Natural killer cell treated with Interleukin-12 subunit alpha and Interleukin-12 subunit beta and Interleukin-15 and Interleukin-18, amount 100 ng/mL, for 72 hours (primary cell): ENCODE data around the gene USE1. TPM values are rescaled to one million over a fixed set of nuclear protein-coding genes. Genes with fewer than 3 reads are reported as not detected.

Source experiments
- ATAC-seq, 2 donors: fragments of 150-1000 bp; cut with Tn5 transposase in 1 of 2; sonication (Bioruptor Pico), chemical (Tn5 transposase) in 1 of 2; 2 replicates each; pipeline ENCODE4 v1.10.0; 2021
- DNase-seq: peaks from one replicate; pipeline ENCODE4 v3.0.0; 2022; ENCODE audit warnings: low spot score
- H3K27ac Mint-ChIP-seq, 2 donors: 1 replicate in 1 of 2; 2 replicates in 1 of 2; pipeline ENCODE4 v1.8.0; 2022; ENCODE audit warnings: mixed read lengths in 2 of 2, mild to moderate bottlenecking in 1 of 2, moderate library complexity in 1 of 2
- H3K27me3 Mint-ChIP-seq, 2 donors: 1 replicate in 1 of 2; 2 replicates in 1 of 2; pipeline ENCODE4 v1.8.0; 2022; ENCODE audit warnings: mixed read lengths in 2 of 2
- H3K36me3 Mint-ChIP-seq: one replicate; pipeline ENCODE4 v1.8.0; 2022; ENCODE audit warnings: mixed read lengths
- H3K4me1 Mint-ChIP-seq, 2 donors: 1 replicate in 1 of 2; 2 replicates in 1 of 2; pipeline ENCODE4 v1.8.0; 2022; ENCODE audit warnings: low read depth in 2 of 2, mixed read lengths in 2 of 2, mild to moderate bottlenecking in 1 of 2
- H3K4me3 Mint-ChIP-seq: one replicate; pipeline ENCODE4 v1.8.0; 2022; ENCODE audit warnings: mixed read lengths
- H3K9me3 Mint-ChIP-seq: 2 replicates; pipeline ENCODE4 v1.8.0; 2022; ENCODE audit warnings: mixed read lengths
- total RNA-seq, 2 donors: library from RNA; stranded (reverse); gene quantifications; one replicate each; pipeline ENCODE4 v1.2.3, GENCODE V29; 2022

USE1 gene
- total RNA-seq, 2 donors from 2014 or later = 25.9 to 28.7 TPM

- no peak for DNase-seq
- no peak within 1 kb of the TSS for H3K27ac Mint-ChIP-seq
- peaks cover 17 to 19% of the 10 kb centered on the region in 2 donors for H3K4me1 Mint-ChIP-seq
- H3K9me3 Mint-ChIP-seq = no peaks in the 10 kb centered on the region
- H3K4me3 Mint-ChIP-seq = no peak within 1 kb of the TSS
- ATAC-seq = no peak
- no peaks in the 10 kb centered on the region for H3K36me3 Mint-ChIP-seq
- H3K27me3 Mint-ChIP-seq = peaks cover 0 to 2% of the 10 kb centered on the region in 2 donors
Observed at GRCh38 chr19:17264641-17264979, 49.5 kb downstream of the USE1 start, which contains the start of gene USHBP1. USHBP1 (minus strand) TSS chr19:17264745; CDS start chr19:17264299, 446 bp downstream.

DNA sequence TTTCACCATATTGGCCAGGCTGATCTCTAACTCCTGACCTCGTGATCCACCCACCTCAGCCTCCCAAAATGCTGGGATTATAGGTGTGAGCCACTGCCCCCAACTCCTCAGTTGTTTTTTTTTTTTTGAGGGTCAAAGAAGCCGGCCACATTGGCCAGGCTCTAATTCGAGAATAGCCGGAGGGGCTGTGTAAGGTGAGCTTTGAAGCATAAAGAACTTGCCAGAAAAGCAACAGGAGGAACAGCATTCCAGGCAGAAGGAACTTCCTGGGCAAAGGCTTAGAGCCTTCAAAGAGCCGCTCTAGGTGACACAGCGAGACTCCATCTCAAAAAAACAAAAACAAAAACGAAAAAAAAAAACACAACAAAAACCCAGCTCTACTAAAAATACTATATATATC, 50.9 kb downstream of the USE1 start:
- Mint-ChIP-seq H3K27me3 (no peaks in the 10 kb centered on the region), H3K36me3 (no peaks in the 10 kb centered on the region), H3K9me3 (no peaks in the 10 kb centered on the region), H3K27ac (no peak overlapping the region), H3K4me1 (peaks cover 12 to 18% of the 10 kb centered on the region in 2 donors), H3K4me3 (no peak overlapping the region)
- no peak for ATAC-seq
- no peak for DNase-seq

DNA sequence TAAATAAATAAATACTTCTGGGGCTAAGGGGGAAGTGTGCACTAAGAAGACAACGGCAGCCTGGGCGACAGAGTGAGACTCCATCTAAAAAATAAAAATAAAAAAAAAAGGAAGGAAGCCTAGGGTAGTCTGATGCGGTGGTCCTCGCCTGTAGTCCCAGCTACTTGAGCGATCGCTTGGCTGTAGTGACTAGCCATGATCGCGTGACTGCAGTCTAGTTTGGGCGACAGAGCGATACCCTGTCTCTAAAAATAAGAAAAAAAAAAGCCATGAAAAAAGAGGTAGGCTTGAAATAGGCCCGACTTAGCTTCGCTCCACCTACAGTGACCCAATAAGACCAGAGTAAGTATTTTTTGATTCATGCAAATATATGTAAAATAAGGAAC, 51.4 kb downstream of the USE1 start:
- peaks cover 11 to 17% of the 10 kb centered on the region in 2 donors for H3K4me1 Mint-ChIP-seq
- no peaks in the 10 kb centered on the region for H3K9me3 Mint-ChIP-seq
- peak overlapping the region; percentile 39 to 67 for H3K27ac Mint-ChIP-seq
- H3K27me3 Mint-ChIP-seq = no peaks in the 10 kb centered on the region
- H3K36me3 Mint-ChIP-seq = no peaks in the 10 kb centered on the region
- DNase-seq (no peak), ATAC-seq (no peak)
- H3K4me3 Mint-ChIP-seq = peak overlapping the region; percentile 72

DNA sequence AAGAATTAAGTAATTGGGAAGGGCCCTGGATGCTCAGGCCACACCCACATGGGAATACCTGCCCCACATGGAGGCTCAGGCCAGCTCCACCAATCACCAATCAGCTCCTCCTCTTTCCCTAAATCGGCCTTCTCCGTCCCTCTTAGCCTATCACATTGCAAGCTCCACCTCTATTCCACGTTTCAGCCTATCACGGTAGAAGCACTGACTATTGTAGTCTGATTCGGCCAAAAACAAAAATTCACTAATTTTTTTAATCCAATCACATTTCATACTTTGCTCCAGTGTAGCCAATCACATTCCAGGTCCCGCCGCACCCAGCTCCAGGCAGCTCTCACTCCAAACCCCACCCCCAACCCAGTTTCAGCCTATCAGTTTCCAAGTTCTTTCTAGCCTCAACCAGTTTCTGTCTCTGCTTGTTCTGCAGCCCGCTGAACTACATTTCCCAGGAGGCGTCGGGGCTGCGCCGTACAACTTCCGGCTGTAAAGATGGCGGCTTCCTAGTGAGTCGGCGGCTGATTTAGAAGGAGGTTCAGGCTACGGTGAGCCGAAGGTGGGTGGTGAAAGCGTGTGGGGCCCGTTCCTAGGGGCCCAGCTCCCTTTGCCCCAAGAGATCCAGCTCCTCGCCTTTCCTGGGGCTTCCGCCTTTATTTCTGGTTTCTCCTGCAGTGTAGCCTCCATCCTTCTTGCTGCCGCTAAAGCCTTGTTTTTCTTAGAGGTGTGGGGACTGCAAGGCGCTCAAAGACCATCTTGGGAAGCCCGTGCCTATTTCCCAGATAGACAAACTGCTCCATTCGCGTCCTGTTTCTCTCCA, 52.0 kb downstream of the USE1 start, which contains the start of gene BABAM1:
BABAM1 (plus strand) TSS at position 469 of the 814 bp plus-strand sequence. CDS start 1,364 bp downstream, outside the sequence.
- H3K4me3 Mint-ChIP-seq = peak within 1 kb of the TSS; percentile 72
- peaks cover 11 to 17% of the 10 kb centered on the region in 2 donors for H3K4me1 Mint-ChIP-seq

DNA sequence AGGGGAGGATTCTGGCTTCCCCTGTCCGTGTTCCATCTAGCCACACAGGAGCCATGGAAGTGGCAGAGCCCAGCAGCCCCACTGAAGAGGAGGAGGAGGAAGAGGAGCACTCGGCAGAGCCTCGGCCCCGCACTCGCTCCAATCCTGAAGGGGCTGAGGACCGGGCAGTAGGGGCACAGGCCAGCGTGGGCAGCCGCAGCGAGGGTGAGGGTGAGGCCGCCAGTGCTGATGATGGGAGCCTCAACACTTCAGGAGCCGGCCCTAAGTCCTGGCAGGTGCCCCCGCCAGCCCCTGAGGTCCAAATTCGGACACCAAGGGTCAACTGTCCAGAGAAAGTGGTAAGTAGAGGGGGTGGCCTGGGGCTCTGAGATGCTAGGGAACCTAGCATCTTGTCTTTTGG, 53.6 kb downstream of the USE1 start:
- H3K36me3 Mint-ChIP-seq = no peaks in the 10 kb centered on the region
- H3K9me3 Mint-ChIP-seq = no peaks in the 10 kb centered on the region
- peak overlapping the region; percentile 72 for H3K4me3 Mint-ChIP-seq
- peak overlapping the region in 1 of 2 donors; percentile 39 for H3K27ac Mint-ChIP-seq
- peaks cover 11 to 15% of the 10 kb centered on the region in 2 donors for H3K4me1 Mint-ChIP-seq
- no peak for ATAC-seq
- no peaks in the 10 kb centered on the region for H3K27me3 Mint-ChIP-seq
- DNase-seq = no peak

More for the DNA sequence above, 52.0 kb downstream of the USE1 start, which contains the start of gene BABAM1:
- Mint-ChIP-seq H3K27ac (peak within 1 kb of the TSS; percentile 39 to 67), H3K36me3 (no peaks in the 10 kb centered on the region), H3K9me3 (no peaks in the 10 kb centered on the region), H3K27me3 (no peaks in the 10 kb centered on the region)
- ATAC-seq (peak; percentile 97 to 98), DNase-seq (peak; percentile 96)

Other genes with a start within 250 kb of the USE1 start
- gene CPAMD8, start 188.5 kb upstream of the USE1 start, total RNA-seq = under 1 TPM; 0.39 to 0.81 TPM
- 10 to 100 TPM; 25.6 to 46.1 TPM for gene HAUS8, start 139.9 kb upstream of the USE1 start, total RNA-seq
- 100 to 1,000 TPM; 251 to 283 TPM for gene MYO9B, start 139.6 kb upstream of the USE1 start, total RNA-seq
- gene OCEL1, start 10.9 kb downstream of the USE1 start, total RNA-seq = 10 to 100 TPM; 14.7 to 31.9 TPM
- gene NR2F6, start 30.6 kb downstream of the USE1 start, total RNA-seq = 10 to 100 TPM in 1 of 2 donors, 1 to 10 TPM in 1; 2.7 to 12.2 TPM
- not detected for gene USHBP1, start 49.4 kb downstream of the USE1 start, total RNA-seq
- 100 to 1,000 TPM in 1 of 2 donors, 10 to 100 TPM in 1; 90.1 to 143 TPM for gene BABAM1, start 52.1 kb downstream of the USE1 start, total RNA-seq
- gene ANKLE1, start 66.5 kb downstream of the USE1 start, total RNA-seq = 10 to 100 TPM in 1 of 2 donors, 1 to 10 TPM in 1; 2.0 to 34.6 TPM
- 1 to 10 TPM; 6.5 to 6.8 TPM for gene ABHD8, start 88.1 kb downstream of the USE1 start, total RNA-seq
- gene MRPL34, start 90.5 kb downstream of the USE1 start, total RNA-seq = 100 to 1,000 TPM in 1 of 2 donors, 10 to 100 TPM in 1; 61.4 to 106 TPM
- gene DDA1, start 94.2 kb downstream of the USE1 start, total RNA-seq = 10 to 100 TPM; 57.7 to 68.3 TPM
- 1 to 10 TPM; 5.5 to 7.0 TPM for gene ANO8, start 119.5 kb downstream of the USE1 start, total RNA-seq
- gene GTPBP3, start 122.2 kb downstream of the USE1 start, total RNA-seq = 10 to 100 TPM; 31.6 to 72.5 TPM
- under 1 TPM in 1 of 2 donors, not detected in 1; 0.59 TPM for gene PLVAP, start 162.0 kb downstream of the USE1 start, total RNA-seq
- gene CCDC194, start 178.8 kb downstream of the USE1 start, total RNA-seq = 1 to 10 TPM; 4.4 to 6.6 TPM
- gene BST2, start 190.3 kb downstream of the USE1 start, total RNA-seq = 100 to 1,000 TPM; 150 to 282 TPM
- 10 to 100 TPM; 37.0 to 45.9 TPM for gene MVB12A, start 204.7 kb downstream of the USE1 start, total RNA-seq
- not detected for gene TMEM221, start 233.3 kb downstream of the USE1 start, total RNA-seq
- gene NXNL1, start 245.6 kb downstream of the USE1 start, total RNA-seq = not detected